H9 (cell line): Measurements from ENCODE around the gene TMEM91. TPM values are rescaled to one million over a fixed set of nuclear protein-coding genes. Genes with fewer than 3 reads are reported as not detected.

Experiments used
- DNase-seq: peaks from one replicate; pipeline ENCODE4 v3.0.0-alpha.2; 2017
- H2AFZ ChIP-seq: one replicate; pipeline ENCODE4 v1.6.1; 2013; ENCODE audit warnings: mild to moderate bottlenecking, low read length, control low read depth, moderate library complexity
- H2AK5ac ChIP-seq: 2 replicates; pipeline ENCODE4 v1.6.1; 2013; ENCODE audit warnings: low read length, control low read depth, mixed read lengths; ENCODE audit not compliant: insufficient read length
- H2BK120ac ChIP-seq: one replicate; pipeline ENCODE4 v1.6.1; 2013; ENCODE audit warnings: low read depth, mild to moderate bottlenecking, low read length, control low read depth, inconsistent platforms; ENCODE audit not compliant: poor library complexity, severe bottlenecking
- H2BK12ac ChIP-seq: 2 replicates; pipeline ENCODE4 v1.6.1; 2013; ENCODE audit warnings: low read length, control low read depth, mixed read lengths, low read depth; ENCODE audit not compliant: insufficient read length
- H2BK15ac ChIP-seq: 2 replicates; pipeline ENCODE4 v1.6.1; 2013; ENCODE audit warnings: low read depth, low read length, control low read depth
- H2BK20ac ChIP-seq: one replicate; pipeline ENCODE4 v1.6.1; 2013; ENCODE audit warnings: low read depth, mild to moderate bottlenecking, low read length, control low read depth, inconsistent platforms; ENCODE audit not compliant: poor library complexity, severe bottlenecking
- H2BK5ac ChIP-seq: 2 replicates; pipeline ENCODE4 v1.6.1; 2013; ENCODE audit warnings: low read length, control low read depth, mixed read lengths; ENCODE audit not compliant: insufficient read length
- H3K14ac ChIP-seq: 2 replicates; pipeline ENCODE4 v1.6.1; 2013; ENCODE audit warnings: low read length, control low read depth; ENCODE audit not compliant: insufficient read depth
- H3K18ac ChIP-seq: 2 replicates; pipeline ENCODE4 v1.6.1; 2013; ENCODE audit warnings: low read depth, mild to moderate bottlenecking, mixed read lengths, low read length, control low read depth; ENCODE audit not compliant: insufficient read length
- H3K23ac ChIP-seq: 2 replicates; pipeline ENCODE4 v1.6.1; 2013; ENCODE audit warnings: low read length, control low read depth, mixed read lengths, low read depth; ENCODE audit not compliant: insufficient read length
- H3K23me2 ChIP-seq: 2 replicates; pipeline ENCODE4 v1.6.1; 2013; ENCODE audit warnings: low read depth, mild to moderate bottlenecking, mixed read lengths, low read length, control low read depth; ENCODE audit not compliant: insufficient read length, poor library complexity, severe bottlenecking
- H3K27ac ChIP-seq: 2 replicates; pipeline ENCODE4 v1.5.1; 2013; ENCODE audit warnings: low read length, control low read depth, mixed read lengths, low read depth; ENCODE audit not compliant: insufficient read length
- H3K27me3 ChIP-seq: 2 replicates; pipeline ENCODE4 v1.6.1; 2013; ENCODE audit warnings: low read length, control low read depth, inconsistent platforms; ENCODE audit not compliant: insufficient read depth
- H3K4ac ChIP-seq: 2 replicates; pipeline ENCODE4 v1.6.1; 2013; ENCODE audit warnings: low read depth, mild to moderate bottlenecking, control low read depth, inconsistent platforms, low read length, moderate library complexity
- H3K4me1 ChIP-seq: 2 replicates; pipeline ENCODE4 v1.6.1; 2013; ENCODE audit warnings: low read length, control low read depth, inconsistent platforms; ENCODE audit not compliant: insufficient read depth
- H3K4me2 ChIP-seq: 2 replicates; pipeline ENCODE4 v1.6.1; 2013; ENCODE audit warnings: low read length, control low read depth, mixed read lengths; ENCODE audit not compliant: insufficient read length, insufficient read depth
- H3K56ac ChIP-seq: 2 replicates; pipeline ENCODE4 v1.6.1; 2013; ENCODE audit warnings: low read depth, mild to moderate bottlenecking, mixed read lengths, low read length, control low read depth; ENCODE audit not compliant: insufficient read length
- H3K79me1 ChIP-seq: 2 replicates; pipeline ENCODE4 v1.6.1; 2013; ENCODE audit warnings: low read depth, mild to moderate bottlenecking, moderate library complexity, low read length, control low read depth, inconsistent platforms; ENCODE audit not compliant: insufficient read depth, poor library complexity, severe bottlenecking
- H3K79me2 ChIP-seq: 2 replicates; pipeline ENCODE4 v1.6.1; 2013; ENCODE audit warnings: low read length, control low read depth, inconsistent platforms; ENCODE audit not compliant: insufficient read depth
- H3K9ac ChIP-seq: 2 replicates; pipeline ENCODE4 v1.6.1; 2013; ENCODE audit warnings: low read length, control low read depth, mixed read lengths; ENCODE audit not compliant: insufficient read length; ENCODE audit errors: extremely low read depth
- H3K9me3 ChIP-seq: one replicate; pipeline ENCODE4 v1.6.1; 2013; ENCODE audit warnings: low read depth, low read length, inconsistent platforms; ENCODE audit not compliant: control insufficient read depth
- H3T11ph ChIP-seq: one replicate; pipeline ENCODE4 v1.6.1; 2013; ENCODE audit warnings: mild to moderate bottlenecking, low read length, control low read depth, inconsistent platforms
- H4K20me1 ChIP-seq: one replicate; pipeline ENCODE4 v1.6.1; 2013; ENCODE audit not compliant: control insufficient read depth, insufficient read length, insufficient read depth
- H4K5ac ChIP-seq: 2 replicates; pipeline ENCODE4 v1.6.1; 2013; ENCODE audit warnings: low read depth, mild to moderate bottlenecking, mixed read lengths, low read length, control low read depth; ENCODE audit not compliant: insufficient read length
- H4K8ac ChIP-seq: replicated peaks from 2 replicates; pipeline ENCODE4 v1.6.1; 2013; ENCODE audit warnings: low read length, control low read depth, mixed read lengths, low read depth; ENCODE audit not compliant: insufficient read length
- H4K91ac ChIP-seq: 2 replicates; pipeline ENCODE4 v1.6.1; 2013; ENCODE audit warnings: low read depth, mild to moderate bottlenecking, moderate library complexity, mixed read lengths, low read length, control low read depth; ENCODE audit not compliant: insufficient read length
- H3K27ac Mint-ChIP-seq, 3 experiments: 2 replicates in 2 of 3; 3 replicates in 1 of 3; pipeline ENCODE4 v1.8.0; 2020 to 2021; ENCODE audit warnings: mixed read lengths in 3 of 3, mild to moderate bottlenecking in 1 of 3, moderate library complexity in 1 of 3
- H3K27me3 Mint-ChIP-seq: 2 replicates; pipeline ENCODE4 v1.8.0; 2021; ENCODE audit warnings: low read depth, mild to moderate bottlenecking, moderate library complexity, mixed read lengths
- H3K36me3 Mint-ChIP-seq, 3 experiments: 2 replicates in 2 of 3; 3 replicates in 1 of 3; pipeline ENCODE4 v1.8.0; 2020 to 2021; ENCODE audit warnings: low read depth in 3 of 3, mixed read lengths in 3 of 3; ENCODE audit not compliant: insufficient read depth in 1 of 3
- H3K4me1 Mint-ChIP-seq, 2 experiments: 2 replicates each; pipeline ENCODE4 v1.8.0; 2020; ENCODE audit warnings: mixed read lengths in 2 of 2
- H3K4me3 Mint-ChIP-seq, 2 experiments: 2 replicates in 1 of 2; 3 replicates in 1 of 2; pipeline ENCODE4 v1.8.0; 2020 to 2021; ENCODE audit warnings: mild to moderate bottlenecking in 2 of 2, mixed read lengths in 2 of 2, moderate library complexity in 1 of 2
- H3K9me3 Mint-ChIP-seq, 2 experiments: 2 replicates in 1 of 2; 3 replicates in 1 of 2; pipeline ENCODE4 v1.8.0; 2020; ENCODE audit warnings: mild to moderate bottlenecking in 2 of 2, mixed read lengths in 2 of 2, moderate library complexity in 1 of 2
- WGBS: extraction: QIAGEN DNeasy Blood & Tissue Kit; methylation state at CpG from one replicate; pipeline ENCODE4 v1.1.7; 2013; ENCODE audit warnings: missing lambda C conversion rate, low lambda C conversion rate, mixed read lengths; ENCODE audit not compliant: insufficient read length; ENCODE audit errors: extremely low coverage; 5-methylcytosine and 5-hydroxymethylcytosine counted together
- total RNA-seq: library from RNA; stranded (reverse); gene quantifications from 2 replicates; pipeline ENCODE4 v1.2.1, GENCODE V29; 2021
- TF ChIP-seq, protein P1 (sequence below): fragments of 200-600 bp; sonication (generic); conservative IDR thresholded peaks from 3 replicates; pipeline ENCODE4 v1.8.0; 2021; ENCODE audit warnings: antibody characterized with exemption, mild to moderate bottlenecking

The TMEM91 gene
- total RNA-seq, 1 experiment from 2014 or later: 5.7 TPM

DNA sequence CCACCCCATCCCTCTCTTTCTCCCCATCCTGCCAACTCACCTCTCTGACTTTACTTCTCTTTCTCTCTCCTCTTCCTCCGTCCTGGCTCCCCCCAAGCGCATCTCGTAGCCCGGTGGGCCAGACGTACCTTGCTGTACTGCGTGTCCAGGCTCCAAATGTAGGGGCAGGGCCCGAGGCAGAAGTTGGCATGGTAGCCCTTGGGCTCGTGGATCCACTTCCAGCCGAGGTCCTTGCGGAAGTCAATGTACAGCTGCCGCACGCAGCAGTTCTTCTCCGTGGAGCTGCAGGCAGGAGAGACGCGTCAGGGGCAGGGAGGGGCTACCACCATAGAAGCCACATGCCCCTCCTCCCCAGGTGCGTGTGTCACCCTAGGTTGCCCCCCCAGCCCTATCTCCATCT, 44.3 kb upstream of the TMEM91 start:
- Histone ChIP-seq H3K4ac (no peak overlapping the region), H2AFZ (no peak overlapping the region), H3K79me1 (no peaks in the 10 kb centered on the region), H2BK15ac (no peak overlapping the region), H4K5ac (no peak overlapping the region), H4K91ac (no peak overlapping the region), H3T11ph (no peak overlapping the region), H2BK12ac (no peak overlapping the region), H2BK120ac (no peak overlapping the region), H4K8ac (no peak overlapping the region), H2AK5ac (no peak overlapping the region), H3K4me2 (no peak overlapping the region), H3K79me2 (no peaks in the 10 kb centered on the region), H3K27ac (no peak overlapping the region), H4K20me1 (peaks cover 3% of the 10 kb centered on the region), H2BK20ac (no peak overlapping the region), H3K4me1 (peaks cover 1% of the 10 kb centered on the region; the same call in 1 of the 2 replicates), H3K27me3 (no peaks in the 10 kb centered on the region), H3K23me2 (no peaks in the 10 kb centered on the region), H3K18ac (no peak overlapping the region), H3K9ac (no peak overlapping the region), H2BK5ac (no peak overlapping the region), H3K14ac (no peak overlapping the region), H3K9me3 (no peaks in the 10 kb centered on the region), H3K56ac (no peak overlapping the region), H3K23ac (no peak overlapping the region)
- no peak overlapping the region; a peak in 1 of 5 replicates for H3K4me3 Mint-ChIP-seq
- H3K36me3 Mint-ChIP-seq: peaks cover 0 to 35% (median 0%) of the 10 kb centered on the region in 3 experiments; a peak in 2 of 7 replicates
- H3K9me3 Mint-ChIP-seq: no peaks in the 10 kb centered on the region
- no peak for DNase-seq
- TF ChIP-seq, protein P1, sequence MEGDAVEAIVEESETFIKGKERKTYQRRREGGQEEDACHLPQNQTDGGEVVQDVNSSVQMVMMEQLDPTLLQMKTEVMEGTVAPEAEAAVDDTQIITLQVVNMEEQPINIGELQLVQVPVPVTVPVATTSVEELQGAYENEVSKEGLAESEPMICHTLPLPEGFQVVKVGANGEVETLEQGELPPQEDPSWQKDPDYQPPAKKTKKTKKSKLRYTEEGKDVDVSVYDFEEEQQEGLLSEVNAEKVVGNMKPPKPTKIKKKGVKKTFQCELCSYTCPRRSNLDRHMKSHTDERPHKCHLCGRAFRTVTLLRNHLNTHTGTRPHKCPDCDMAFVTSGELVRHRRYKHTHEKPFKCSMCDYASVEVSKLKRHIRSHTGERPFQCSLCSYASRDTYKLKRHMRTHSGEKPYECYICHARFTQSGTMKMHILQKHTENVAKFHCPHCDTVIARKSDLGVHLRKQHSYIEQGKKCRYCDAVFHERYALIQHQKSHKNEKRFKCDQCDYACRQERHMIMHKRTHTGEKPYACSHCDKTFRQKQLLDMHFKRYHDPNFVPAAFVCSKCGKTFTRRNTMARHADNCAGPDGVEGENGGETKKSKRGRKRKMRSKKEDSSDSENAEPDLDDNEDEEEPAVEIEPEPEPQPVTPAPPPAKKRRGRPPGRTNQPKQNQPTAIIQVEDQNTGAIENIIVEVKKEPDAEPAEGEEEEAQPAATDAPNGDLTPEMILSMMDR: no peak
- WGBS: no CpG with 5 or more reads among the region's 16 CpGs
- no peaks in the 10 kb centered on the region for H3K27me3 Mint-ChIP-seq
- H3K27ac Mint-ChIP-seq: no peak overlapping the region
- peaks cover 9 to 28% of the 10 kb centered on the region in 2 experiments for H3K4me1 Mint-ChIP-seq
